NB4 (cell line): ENCODE data around the gene CDH13.

Source experiments
- DNase-seq: peaks from one replicate; pipeline ENCODE4 v3.0.0; 2010; ENCODE audit warnings: low read depth
- H3K4me3 ChIP-seq: one replicate; pipeline ENCODE4 v1.5.1; 2011; ENCODE audit warnings: mild to moderate bottlenecking, low read depth, low read length, moderate library complexity
- CTCF ChIP-seq: IDR thresholded peaks from one replicate; pipeline ENCODE4 v1.5.1; 2012; ENCODE audit warnings: low read depth, low read length
- MAX ChIP-seq: IDR thresholded peaks from 2 replicates; pipeline ENCODE4 v1.6.1; 2011; ENCODE audit warnings: low read depth, low read length
- MYC ChIP-seq: IDR thresholded peaks from 2 replicates; pipeline ENCODE4 v1.6.1; 2011; ENCODE audit warnings: low read depth, low read length
- POLR2A ChIP-seq: IDR thresholded peaks from 2 replicates; pipeline ENCODE4 v1.6.1; 2011; ENCODE audit warnings: mild to moderate bottlenecking; ENCODE audit not compliant: insufficient read length; ENCODE audit errors: extremely low read depth

The CDH13 gene

GRCh38 chr16:82954224-82954929, 327.6 kb downstream of the CDH13 start:
- TF ChIP-seq CTCF (no peak), MAX (no peak), POLR2A (no peak), MYC (no peak)
- no peak overlapping the region for H3K4me3 ChIP-seq
- DNase-seq = no peak

- DNase-seq = no peak
- TF ChIP-seq POLR2A (no peak), MAX (no peak), MYC (no peak), CTCF (no peak)
Observed at GRCh38 chr16:82955741-82956348, 329.1 kb downstream of the CDH13 start.

GRCh38 chr16:82957212-82957611, 330.4 kb downstream of the CDH13 start:
- DNase-seq = no peak
- TF ChIP-seq MYC (no peak), MAX (no peak), POLR2A (no peak), CTCF (no peak)
- no peak overlapping the region for H3K4me3 ChIP-seq

More at GRCh38 chr16:82955741-82956348, 329.1 kb downstream of the CDH13 start:
- H3K4me3 ChIP-seq = no peak overlapping the region

GRCh38 chr16:82960918-82961317, 334.1 kb downstream of the CDH13 start:
- H3K4me3 ChIP-seq = no peak overlapping the region
- no peak for DNase-seq
- TF ChIP-seq CTCF = no peak
- no peak for TF ChIP-seq MAX

- DNase-seq = no peak
- no peak for TF ChIP-seq MAX
- no peak for TF ChIP-seq MYC
- no peak for TF ChIP-seq POLR2A
- TF ChIP-seq CTCF = no peak
- no peak overlapping the region for H3K4me3 ChIP-seq
Observed at GRCh38 chr16:82963653-82964052, 336.9 kb downstream of the CDH13 start.
